NCI-H2107 (cell line): ENCODE data around the gene SMIM22.

ENCODE experiments used
- DNase-seq: peaks from one replicate; lab custom pipeline; 2025; lab: John Stamatoyannopoulos, UW

The SMIM22 gene, protein sequence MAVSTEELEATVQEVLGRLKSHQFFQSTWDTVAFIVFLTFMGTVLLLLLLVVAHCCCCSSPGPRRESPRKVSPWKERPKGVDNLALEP

DNA sequence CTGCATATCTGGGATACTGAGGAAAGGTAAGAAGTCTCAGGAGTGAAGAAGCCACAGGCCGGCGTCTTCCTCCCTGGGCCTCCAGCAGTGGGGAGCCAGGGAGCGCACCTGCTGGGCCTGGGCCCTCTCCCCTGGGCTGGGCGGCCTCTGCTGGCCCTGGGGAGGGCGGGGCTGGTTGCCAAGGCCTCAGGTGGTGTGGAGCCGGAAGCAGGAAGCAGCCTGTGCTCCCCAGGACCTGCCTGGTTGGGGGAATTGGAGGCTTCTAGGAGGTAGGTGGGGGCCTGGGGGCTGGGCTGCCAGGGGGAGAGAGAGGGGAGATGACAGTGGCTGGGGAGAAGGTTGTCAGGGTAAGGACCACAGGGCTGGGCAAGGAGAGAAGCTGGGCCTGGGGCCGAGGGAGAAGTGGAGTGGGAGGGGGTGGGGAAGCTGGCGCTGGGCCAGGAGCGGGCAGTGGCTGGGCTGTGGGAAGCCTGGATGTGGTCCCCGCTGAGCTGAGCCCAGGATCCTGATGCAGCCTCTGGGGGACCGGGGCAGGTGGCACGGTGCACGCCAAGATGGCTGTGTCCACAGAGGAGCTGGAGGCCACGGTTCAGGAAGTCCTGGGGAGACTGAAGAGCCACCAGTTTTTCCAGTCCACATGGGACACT lies at the start of gene SMIM22:
SMIM22 (plus strand) TSS at position 189 of the 647 bp plus-strand sequence; CDS start at position 555, 366 bp downstream.
- peak; percentile 63 for DNase-seq

DNA sequence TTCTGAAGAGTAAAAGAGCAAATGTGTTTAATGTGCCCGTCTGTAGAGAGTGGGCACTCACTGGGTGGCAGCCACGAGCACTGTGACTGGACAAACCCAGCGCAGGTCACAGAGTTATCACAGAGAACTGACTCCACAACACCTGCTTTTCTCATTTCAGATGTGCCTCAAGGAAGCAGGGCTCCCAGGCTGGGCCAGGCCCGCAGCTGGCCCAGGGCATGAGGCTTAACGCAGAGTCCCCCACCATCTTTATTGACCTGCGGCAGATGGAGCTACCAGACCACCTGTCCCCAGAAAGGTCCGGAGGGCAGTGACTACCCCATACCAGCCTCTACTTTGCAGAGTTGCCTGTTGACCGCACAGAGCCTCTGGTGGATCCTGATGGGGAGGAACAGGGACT lies 49.0 kb upstream of the SMIM22 start:
- no peak for DNase-seq

DNA sequence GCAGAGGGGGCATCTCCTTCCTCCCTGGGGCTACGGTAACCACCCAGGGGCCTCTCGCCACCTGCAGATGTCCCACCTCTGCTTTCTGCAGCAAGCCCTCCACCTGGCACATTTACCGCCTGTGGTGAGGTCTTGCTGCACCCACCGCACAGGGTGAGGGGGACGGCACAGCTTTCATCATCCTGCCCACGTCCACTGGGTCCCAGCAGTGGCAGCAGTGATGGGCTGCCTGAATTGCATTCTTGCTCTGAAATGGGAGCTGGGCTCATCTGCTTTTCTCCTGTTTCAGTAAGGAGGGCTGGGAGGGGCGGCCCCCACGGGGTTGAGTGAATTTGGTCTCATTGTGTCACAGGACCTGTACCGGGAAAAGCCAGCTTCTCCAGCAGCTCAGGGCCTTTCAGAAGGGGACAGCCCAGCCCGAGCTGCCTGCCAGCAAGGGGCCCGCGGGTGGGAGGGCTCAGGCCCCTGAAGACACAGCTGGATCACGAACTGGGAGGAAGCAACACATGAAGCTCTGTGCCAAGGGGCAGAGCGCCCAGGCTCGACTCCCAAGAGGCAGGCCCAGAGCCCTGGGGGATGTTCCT lies 48.1 kb upstream of the SMIM22 start:
- no peak for DNase-seq

DNA sequence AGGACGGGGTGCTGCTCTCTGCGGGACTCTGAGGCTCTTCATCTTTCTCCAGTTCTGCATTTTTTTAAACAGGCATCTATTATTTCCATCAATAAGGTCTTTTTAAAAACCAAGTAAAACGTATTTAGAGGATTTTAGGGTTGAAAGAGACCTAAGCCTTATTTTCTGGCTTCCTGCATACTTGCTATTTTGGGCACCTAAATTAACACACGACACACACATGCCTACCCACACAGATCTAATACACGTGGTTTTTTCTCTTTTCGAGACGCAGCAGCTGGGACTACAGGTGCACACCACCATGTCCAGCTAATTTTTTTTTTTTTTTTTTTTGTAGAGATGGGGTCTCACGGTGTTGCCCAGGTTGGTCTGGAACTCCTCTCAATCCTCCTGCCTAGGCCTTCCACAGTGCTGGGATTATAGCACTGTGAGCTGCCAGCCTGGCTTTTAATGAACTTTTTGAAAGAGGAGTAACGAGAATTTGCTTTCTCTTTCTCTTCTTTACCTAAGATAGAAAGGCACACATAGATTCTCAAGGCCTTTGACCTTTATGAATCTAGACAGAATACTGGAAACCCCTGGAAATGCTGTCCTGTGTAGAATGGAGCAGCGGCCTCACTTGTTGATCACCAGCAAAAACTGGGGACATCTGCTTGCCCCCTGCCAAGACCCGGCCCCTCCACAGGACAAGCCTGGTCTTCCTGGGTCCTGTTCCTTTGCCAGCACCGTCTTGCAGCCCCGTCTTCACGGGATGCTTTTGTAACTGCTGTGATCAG lies 47.1 kb upstream of the SMIM22 start:
- DNase-seq: no peak

DNA sequence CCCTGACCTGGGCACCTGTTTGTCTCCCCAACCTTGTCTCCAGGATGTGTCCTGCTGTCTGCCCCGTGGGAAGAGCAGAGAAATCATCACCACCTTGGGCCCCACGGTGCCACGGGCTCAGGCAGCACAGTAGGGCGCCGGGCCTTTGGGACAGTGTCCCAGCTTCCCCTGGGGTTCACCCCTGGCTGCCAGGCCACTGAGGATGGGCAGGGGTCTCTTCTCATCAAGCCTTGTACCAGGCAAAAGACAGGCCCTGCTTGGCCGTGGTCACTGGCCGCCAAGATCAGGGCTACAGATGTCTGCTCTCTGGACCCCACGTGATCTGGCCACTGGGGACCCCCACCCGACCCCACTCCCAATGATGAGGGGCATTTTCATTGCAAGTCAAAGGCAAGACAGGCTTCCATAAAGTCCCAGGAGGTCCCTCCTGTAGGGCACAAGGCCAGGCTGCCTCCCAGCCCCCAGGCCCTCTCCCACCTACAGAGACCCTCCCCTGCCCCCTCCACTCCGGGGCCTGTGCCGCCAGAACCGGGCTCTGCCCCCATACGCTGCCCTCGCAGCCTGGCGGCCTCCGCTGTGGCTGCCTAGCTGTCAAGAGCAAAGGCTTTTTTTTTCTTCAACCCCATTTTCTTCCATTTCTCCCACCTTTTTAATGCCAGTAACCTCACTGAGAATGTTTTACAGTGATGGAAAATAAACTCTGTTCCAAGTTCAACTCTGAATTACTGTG lies 46.3 kb upstream of the SMIM22 start:
- no peak for DNase-seq

DNA sequence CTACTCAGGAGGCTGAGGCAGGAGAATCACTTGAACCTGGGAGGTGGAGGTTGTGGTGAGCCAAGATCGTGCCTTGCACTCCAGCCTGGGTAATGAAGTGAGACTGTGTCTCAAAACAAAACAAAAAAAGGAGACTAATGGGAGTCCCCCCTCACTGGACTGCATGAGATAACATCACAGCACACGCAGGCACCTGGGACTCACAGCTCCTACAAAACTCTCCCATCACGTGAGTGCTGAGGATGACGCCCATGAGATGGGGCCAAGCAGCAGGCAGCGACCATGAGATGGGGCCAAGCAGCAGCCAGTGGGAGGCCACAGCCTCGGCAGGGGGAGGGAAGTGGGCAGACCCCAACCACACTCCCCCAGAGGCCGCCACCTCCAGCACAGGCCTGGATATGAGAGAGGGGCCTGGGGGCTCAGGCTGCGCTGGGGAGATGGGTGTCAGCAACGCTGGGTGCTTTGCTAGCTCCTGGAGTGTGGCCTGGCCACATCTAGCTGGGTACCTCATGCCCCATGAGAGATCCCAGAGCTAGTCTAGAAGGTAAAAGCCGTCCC lies 45.4 kb upstream of the SMIM22 start:
- no peak for DNase-seq

DNA sequence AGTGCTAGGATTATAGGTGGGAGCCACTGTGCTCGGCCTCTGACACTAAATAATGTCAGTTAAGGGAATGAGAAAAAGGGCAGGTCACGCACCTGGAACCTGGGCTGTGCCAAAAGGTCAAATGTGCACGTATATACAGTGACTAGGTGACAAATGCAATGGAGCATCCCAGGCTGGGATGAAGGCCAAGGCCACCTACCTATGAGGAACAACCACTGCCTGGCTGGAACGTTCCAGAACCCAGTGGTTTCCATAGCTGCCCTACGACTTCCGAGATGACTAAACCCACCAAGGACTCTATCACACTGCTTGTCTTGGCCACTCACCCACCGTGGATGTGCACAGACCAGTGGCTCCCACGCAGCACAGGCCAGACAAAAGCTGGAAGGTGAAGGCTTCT lies 44.3 kb upstream of the SMIM22 start:
- no peak for DNase-seq

DNA sequence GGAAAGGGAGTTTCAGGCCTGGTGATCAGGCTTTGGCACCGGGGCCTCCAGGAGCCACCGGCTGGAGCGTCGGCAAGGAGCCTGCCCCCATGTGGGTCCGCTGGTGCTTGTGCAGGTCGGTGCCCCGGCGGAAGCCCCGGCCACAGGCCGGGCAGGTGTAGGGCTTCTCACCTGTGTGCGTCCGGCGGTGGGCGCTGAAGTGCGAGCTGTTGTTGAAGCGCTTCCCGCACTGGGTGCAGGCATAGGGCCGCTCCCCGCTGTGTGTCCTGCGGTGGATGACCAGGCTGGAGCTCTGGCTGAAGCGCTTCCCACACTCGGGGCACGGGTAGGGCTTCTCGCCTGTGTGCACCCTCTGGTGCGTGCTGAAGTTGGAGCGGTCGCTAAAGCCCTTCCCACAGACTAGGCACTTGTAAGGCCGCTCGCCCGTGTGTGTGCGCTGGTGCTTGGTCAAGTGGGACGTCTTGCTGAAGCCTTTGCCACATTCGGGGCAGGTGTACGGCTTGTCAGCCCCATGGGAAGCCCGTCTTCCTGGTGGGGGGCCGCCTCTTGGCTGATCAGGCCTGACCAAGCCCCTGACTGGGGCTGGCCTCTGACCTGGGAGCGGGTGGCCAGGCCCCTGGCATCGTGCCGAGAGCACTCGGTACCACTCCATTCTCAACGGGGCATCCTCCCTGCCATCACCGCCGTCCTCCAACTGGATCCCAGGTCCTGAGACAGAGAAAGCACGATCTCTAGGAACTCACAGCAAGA lies 42.6 kb upstream of the SMIM22 start:
- DNase-seq: no peak

DNA sequence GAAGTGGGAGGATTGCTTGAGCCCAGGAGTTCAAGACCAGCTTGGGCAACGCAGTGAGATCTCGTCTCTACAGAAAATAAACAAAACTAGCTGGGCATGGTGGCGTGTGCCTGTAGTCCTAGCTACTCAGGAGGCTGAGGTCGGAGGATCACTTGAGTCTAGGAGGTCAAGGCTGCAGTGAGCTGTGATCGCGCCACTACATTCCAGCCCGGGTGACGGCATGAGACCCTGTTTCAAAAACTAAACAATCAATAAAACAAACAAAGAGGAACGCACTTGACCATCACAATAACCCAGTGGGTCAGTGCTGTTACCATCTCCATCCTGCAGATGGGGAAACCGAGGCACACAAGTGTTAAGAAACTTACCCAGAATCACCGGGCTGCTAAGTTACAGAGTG lies 41.9 kb upstream of the SMIM22 start:
- no peak for DNase-seq

DNA sequence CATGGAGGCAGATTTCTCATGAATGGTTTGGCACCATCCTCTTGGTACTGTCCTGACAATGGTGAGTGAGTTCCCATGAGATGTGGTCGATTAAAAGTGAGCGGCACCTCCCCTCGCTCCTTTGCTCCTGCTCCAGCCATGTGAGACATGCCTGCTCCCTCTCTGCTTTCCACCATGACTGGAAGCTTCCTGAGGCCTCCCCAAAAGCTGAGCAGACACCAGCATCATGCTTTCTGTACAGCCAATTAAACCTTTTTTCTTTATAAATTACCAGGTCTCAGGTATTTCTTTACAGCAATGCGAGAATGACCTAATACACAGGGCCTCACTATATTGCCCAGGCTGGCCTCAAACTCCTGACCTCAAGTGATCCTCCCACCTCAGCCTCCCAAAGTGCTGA lies 40.3 kb upstream of the SMIM22 start:
- DNase-seq: no peak

DNA sequence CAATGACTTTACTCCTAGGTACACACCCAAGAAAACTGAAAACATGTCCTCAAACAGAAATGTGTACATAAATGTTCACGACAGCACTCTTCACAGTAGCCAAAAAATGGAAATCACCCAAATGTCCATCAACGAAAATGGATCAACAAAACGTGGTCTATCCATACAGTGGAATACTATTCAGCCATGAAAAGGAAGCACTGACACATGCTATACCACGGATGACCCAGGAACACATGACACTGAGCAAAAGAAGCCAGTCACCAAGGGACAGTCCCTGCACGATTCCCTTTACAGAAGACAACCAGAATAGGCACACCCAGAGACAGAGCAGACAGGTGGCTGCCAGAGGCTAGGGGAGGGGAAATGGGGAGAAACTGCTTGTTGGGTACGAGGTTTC lies 39.5 kb upstream of the SMIM22 start:
- no peak for DNase-seq

DNA sequence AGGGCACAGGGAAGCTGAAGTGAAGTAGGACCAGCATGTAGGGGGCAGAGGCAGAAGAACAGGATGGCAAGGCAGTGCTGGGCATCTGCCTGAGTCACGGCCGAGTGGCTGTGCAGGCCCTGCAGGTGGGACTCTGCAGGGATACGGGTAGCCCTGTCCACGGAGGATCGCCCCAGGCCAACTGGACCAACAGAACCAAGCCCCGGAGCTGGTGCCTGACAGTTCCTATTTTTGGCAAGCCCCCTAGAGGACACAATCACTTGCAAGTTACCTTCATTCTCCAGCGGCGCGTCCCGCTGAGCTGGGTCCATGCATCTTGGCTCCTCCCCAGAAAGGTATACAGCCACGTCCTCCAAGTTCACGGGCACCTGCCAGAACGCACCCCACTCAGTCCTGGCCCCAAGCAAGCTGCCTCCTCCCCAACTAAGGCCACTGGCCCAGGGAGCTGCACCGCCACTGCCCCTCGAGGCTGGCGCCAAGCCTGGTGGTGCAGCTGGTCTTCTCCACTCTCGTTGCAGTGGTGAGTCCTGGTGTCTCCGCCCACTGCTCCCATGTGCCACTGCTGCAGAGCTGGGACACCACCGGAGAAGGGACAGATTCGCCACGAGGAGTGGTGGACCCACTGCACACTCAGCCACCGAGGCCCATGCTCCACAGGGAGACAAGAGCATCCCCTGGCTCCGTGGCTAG lies 34.8 kb upstream of the SMIM22 start:
- DNase-seq: no peak

DNA sequence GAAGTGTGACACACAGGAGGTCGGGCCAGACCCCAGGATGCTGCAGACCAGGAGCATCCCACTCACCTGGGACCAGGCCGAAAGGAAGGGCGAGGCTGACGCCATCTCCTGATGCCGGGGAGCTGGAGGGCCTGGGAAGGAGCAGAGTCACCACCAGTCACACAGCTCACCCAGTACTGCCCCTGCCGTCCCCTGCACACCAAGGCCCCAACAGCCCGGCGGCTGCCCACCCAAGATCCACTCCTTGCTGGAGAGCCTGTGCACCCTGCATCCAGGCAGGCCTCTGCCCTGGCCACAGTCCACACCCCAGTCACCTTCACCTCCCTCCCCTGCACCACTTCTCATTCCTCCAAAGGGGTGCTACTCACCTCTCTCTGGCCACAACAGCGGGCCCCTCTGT lies 33.0 kb upstream of the SMIM22 start:
- DNase-seq: no peak

DNA sequence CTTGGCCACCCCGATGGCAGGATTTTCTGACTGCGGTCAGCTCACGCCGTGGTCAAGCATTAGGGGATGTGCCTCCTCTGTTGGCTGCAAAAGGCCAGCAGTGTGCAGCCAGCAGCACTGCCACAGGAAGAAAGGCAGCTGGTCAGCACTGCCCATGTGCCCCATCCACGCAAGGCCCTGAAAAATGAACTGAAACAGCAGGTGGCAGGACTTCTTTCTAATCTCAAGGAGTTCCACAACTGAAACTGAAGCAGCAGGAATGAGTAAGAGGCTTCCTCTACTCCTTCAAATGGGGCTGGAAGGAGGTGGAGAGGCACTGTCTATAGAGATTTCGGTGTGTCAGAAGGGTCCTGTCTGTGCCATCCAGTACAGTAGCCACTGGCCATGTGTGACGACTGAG lies 31.4 kb upstream of the SMIM22 start:
- DNase-seq: no peak

DNA sequence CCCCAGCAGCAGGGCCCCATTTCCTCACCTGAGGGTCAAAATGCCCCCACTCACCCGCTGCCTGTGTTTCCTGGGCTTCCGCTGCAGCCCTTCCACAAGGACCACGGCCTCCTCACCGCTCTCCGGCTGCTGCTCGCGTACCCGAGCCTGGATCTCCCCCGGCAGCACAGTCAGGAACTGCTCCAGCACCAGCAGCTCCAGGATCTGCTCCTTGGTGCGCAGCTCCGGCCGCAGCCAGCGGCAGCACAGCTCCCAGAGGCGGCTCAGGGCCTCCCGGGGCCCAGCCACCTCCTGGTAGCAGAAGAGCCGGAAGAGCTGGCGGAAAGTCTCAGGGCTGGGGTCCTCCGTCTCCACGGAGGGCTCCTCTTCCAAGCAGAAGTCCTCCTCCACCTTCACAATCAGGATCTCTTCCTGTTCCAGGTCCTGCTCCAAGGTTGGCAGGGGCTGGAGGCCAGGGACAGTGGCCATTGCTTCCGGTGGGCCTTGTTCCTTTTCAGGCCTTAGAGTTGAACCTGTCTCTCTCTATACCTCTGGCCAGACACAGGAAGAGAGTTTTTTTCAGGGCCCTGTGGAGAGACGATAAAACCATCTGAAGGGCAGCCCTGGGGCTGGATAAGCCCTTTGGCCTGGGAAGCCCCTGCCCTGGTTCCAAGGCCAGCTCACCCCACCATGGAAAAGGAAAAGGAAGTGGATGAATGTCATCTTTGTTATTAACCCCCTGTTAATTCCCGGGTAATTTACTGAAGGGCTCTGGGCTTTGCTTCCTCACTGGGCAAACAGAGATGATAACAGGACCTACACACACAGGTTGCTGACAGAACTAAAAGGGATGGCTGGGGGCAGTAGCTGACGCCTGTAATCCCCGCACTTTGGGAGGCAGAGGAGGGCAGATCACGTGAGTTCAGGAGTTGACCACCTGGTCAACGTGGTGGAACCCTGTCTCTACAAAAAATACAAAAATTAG lies 29.4 kb upstream of the SMIM22 start:
- DNase-seq: no peak

DNA sequence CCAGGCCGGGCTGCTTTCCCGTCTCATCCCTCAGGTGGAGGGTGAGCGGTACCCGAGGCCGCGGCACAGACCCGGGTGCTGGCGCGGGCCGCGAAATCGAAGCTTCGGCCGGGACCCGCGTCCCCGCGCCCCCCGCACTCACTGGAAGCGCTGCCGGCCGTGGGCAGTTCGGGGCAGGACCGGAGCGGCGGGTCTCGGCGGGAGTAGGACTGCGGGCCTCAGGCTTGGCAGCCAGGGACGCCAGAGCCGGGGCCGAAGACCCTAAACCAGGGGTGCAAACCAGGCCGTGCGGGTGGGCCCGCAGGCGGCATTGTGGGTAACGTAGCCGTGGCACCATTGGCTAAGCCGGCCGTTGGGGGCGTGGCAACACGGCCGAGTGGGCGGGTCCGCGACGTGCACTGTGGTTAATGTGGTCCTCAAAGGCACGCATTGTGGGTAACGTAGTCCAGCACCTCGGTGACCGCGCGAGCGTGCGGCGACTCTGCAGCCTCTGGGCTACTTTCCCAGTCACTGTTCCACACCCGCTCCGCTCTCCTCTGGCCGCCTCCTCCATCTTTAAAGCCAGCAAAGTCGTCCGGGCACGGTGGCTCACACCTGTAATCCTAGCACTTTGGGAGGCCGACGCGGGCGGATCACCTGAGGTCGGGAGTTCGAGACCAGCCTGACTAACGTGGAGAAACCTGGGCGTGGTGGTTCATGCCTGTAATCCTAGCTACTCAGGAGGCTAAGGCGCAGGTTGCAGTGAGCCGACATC lies 28.1 kb upstream of the SMIM22 start, which contains the start of gene ZNF500:
ZNF500 (minus strand) TSS at position 288 of the 754 bp plus-strand sequence. CDS start 1,184 bp downstream, outside the sequence.
- DNase-seq: peak; percentile 94

DNA sequence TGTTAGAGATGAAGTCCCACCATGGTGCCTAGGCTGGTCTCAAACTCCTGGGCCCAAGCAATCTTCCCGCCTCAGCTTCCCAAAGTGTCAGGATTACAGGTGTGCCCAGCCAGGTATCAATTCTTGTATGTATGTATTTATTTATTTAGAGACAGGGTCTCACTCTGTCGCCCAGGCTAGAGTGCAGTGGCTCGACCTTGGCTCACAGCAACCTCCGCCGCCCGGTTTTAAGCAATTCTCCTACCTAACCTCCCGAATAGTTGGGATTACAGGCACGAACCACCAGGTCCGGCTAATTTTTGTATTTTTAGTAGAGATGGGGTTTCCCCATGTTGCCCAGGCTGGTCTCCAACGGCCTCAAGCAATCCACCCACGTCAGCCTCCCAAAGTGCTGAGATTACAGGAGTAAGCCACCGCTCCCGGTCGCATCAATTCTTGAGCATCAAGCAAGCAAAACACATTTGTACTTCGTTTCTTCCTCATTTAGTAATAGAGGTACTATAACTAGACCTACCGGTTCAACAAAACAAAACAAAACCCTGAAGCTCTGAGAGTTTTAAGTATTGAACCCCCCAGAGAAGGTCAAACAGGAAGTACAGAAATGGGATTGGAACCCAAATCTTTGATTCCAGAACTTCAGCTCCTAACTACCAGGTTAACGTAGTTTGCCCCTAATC lies 27.2 kb upstream of the SMIM22 start:
- DNase-seq: no peak
